ENCODE data around the gene ZNF791.

- TF ChIP-seq CTCF (conservative IDR thresholded peaks at IDR 0.05; ENCODE audit: low read length) (no peak), EZH2phosphoT487 (IDR thresholded peaks at IDR 0.05; ENCODE audit: borderline replicate concordance, low read depth, low read length) (no peak)
These were observed 30.7 kb downstream of the ZNF791 start for GRCh38 chr19:12641456-12641855.
